Stimulated activated CD4-positive, alpha-beta T cell treated with anti-CD3 and anti-CD28 coated beads, Interleukin-4, amount 100 ng/mL, for 48 hours (primary cell): ENCODE data around the gene ARL5C.

Experiments used
- DNase-seq, 2 donors: peaks; one replicate each; pipeline ENCODE4 v3.0.0-alpha.2; 2020; ENCODE audit warnings: low read depth in 2 of 2

ARL5C gene

DNA sequence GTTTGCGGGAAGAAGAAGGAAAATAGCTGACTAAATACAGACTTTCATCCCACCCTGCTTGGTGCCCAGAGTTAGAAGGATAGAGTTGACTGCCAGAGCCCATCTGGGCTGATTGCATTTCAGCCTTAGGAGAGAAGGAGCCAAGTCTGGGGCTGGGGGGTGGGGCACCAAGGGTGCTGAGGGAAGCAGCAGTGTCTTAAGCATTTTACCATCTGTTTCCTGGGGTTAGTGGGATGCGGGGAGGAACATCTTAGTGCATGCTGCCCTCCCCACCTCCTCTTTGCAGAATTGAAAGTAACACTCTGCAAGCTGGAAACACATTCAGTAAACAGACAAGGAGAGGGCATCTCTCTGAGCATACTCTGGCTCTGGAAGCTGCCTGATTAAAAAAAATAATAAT is 1.5 kb upstream of the ARL5C start:
- no peak for DNase-seq

DNA sequence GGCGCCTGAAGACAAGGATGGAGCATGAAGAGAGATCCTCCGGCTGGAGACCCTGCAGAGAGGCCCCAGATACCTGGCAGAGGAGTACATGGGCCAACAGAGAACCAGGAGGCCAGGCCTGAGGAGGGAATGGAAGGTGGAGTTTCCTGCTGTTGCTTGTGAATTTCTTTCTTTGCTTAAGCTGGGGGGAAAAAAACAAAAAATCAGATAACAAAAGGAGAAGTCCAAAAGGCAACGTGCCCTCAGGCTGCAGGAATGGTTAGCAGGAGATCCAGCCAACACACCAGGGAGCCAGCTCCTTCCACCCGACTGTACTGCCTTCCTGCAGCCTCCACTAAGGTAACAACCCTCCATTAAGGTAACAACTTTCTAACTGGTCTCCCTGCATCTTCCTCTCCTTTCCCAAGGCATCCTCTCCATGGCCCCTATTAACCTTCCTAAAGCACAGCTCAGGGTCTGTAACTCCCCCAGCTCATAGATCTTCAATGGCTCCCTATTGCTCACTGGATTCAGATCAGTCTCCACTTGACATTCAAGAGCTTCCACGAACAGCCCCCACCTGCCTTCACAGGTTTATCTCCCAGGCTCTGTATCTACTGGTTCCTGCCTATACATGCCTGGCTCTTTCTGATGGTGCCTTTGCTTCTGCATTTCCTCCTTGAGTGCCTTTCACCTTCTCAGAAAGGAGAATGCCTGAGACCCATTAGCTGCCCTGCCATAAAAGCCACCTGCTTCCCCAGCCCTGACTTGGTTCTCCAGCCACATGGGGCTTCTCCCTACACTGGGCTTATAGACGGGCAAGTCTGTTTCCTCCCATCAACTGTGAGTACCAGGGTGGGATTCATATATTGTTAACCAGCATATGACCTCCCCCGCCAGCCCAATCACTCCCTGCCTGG is 725 bp upstream of the ARL5C start:
- no peak for DNase-seq

DNA sequence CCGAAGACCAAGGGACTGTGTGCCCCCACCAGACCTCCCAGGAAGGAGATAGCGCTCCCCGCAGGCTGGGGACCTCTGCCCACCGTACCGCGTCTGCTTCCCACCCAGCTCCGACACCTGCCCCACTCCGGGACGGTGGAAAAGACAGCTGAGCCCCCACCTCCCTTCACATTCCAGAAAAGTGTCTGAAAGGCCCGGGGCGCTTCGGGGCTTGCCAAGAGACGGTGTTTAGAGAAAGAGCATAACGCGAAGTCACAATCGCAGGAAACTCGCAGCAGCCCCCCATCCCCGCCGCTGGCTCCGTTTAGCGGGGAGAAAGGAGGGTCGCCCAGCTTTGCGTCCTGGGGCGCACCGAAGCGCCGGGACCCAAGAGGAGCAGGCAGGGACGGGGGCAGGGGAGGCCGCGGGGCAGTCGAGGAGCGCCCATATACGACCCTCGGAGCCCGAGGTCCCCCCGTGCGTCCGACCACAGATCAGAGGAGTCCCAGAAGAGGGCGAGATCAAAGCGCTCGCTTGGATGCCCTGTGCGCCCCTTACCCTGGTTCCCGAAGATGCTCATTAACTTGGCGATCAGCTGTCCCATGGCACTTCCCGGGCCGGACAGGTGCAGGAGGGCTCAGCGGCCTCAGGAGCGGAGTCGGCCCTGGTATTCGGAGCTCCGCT is 652 bp downstream of the ARL5C start:
- no peak for DNase-seq

DNA sequence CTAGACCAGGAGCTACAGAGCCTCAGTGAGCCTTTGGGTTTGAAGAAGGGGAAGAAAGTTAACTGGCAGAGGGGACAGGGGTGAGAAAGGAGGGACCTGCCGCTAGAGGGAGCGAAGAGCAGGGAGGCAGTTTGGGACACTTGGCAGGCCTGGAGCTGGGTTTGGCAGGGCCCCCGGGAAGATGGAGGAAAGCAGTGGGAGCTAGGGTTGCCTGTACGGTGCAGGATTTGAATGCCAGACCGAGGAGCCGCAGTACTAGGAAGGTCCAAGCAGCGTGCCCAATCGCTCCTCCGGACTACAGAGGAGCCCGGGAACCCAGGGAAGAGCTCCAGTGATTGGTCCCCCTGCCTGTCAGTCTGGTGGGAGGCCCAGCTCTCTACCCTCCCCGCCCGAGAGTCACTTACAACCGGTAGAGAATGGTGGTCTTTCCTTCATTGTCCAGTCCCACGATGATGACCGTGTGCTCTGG is 1.3 kb downstream of the ARL5C start:
- DNase-seq = peak; percentile 66 to 71

DNA sequence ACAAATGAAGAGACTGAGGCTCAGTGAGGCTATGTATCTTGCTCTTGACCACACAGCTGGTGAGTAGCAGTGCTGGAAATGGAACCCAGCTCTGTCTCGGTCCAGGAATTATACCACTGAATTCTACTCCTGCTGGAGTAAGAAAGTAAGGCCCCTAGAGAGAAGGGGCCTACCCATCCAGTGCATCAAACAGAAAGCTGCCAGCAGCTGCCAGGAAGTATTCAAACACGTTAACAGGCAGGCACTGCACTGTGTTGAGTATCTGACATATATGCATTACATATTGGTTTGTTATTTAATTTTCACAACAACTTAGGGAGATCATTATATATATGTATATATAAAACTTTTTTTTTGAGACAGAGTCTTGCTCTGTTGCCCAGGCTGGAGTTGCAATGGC is 4.0 kb downstream of the ARL5C start:
- no peak for DNase-seq

DNA sequence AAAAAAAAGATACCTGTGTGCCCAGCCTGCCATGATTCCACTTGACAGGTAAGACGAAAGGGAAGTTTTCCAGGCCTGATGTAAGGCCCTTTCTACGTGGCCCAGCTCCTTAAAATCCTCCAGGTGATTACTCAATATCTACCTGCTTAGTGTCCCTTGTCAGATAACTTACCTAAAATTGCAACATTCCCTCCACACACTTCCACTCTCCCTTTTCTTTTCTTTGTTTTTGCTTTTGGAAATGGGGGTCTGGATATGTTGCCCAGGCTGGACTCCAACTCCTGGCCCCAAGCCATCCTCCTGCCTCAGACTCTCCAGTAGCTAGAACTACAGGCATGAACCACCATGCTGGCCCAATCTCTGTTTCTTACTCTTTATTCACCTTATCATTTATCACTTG is 7.3 kb downstream of the ARL5C start:
- DNase-seq = no peak

DNA sequence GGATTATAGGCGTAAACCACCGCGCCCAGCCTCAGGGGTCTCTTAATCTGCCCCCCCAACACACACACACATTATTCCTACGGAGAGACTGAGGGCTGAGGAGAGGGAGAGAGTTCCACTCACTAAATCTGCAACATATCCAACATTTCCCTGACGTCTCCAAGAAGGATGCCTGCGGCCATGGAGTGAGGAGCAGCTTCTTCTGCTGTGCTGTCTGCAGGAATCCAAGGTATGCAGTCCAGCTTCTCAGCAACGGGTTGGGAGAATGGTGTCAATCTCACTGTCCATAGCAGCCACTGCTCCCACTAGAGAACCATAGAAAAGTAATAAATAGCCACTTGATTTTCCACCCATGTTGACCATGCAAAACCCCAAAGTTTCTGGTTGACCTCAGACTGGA is 9.5 kb downstream of the ARL5C start:
- DNase-seq = no peak

DNA sequence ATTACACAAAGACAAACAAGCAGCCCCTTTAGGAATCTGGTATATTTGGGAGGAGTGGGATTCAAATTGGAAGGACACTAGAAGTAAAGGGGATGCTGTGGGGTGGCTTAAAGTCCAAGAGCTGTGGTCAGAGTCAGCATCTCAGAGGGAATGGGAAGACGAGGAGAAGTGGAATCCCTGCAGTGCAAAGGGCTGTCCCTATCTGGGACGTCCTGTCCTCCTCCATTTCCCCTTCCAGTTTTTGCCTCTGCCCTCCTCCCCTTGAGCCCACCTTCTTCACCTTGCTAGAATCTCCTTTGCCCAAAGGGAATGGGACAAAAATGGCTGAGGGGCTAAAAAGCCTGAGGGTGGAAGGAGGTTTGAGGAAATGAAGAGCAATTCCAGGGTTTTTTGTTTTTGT is 10.3 kb downstream of the ARL5C start:
- no peak for DNase-seq

DNA sequence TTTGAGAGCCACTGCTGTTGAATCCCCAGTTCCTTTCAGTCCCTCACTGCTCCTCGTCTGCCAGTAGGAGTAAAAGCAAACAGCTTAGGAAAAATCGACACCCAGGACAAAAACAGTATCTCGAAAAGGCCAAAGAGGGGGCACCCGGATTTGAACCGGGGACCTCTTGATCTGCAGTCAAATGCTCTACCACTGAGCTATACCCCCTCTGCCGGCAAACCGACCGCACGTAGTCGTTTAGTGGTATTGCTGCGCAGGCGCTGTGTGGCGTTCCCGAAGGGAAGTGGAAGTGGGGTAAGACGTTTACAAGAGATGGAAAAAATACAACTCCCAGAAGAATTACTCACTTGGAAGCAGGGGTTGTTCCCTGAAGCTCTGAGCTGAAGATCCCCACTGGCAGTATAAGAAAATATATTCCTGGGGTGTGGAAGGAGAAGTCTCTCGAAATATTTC is 12.3 kb downstream of the ARL5C start:
- peak; percentile 82 to 96 for DNase-seq

DNA sequence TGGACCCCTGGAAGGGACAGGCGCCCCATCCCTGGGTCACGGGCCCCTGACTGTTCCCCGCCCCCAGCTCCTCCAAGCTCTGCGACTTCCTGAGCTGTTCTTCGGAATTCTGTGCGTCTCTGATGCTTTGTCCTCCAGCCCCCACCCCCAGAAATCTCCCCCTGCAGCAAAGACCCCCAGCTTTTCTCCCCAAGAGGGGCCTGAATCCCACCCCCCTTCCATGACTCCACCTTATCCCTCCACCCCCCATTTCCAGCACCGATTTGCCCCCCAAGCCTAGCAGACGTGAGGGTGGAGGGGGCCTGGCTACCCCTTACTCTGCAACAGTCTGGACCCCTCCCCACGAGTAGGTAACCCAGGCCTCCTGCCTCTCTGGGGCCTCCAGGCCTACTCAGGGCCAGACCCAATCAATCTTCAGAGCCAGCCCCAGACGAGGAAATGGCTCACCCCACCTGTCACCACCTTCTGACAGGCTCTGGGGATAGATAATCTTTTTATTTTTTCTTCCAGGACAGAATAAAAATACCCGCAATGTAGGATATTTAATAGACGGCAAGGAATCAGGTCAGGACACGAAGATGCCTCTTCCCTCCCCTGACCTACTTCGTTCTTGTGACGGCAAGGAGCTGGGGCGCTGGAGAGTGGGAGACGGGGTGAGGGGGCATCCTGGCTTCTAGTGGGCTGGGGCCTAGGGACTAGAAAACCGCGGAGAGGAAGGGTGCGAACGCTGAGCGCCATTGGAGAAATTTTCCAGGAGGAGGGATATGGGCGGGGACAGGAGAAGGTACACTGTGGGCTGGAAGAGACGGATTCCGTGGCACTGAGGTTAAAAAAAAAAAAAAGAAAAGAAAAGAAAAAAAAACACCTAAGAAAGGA is 13.8 kb downstream of the ARL5C start:
- no peak for DNase-seq

DNA sequence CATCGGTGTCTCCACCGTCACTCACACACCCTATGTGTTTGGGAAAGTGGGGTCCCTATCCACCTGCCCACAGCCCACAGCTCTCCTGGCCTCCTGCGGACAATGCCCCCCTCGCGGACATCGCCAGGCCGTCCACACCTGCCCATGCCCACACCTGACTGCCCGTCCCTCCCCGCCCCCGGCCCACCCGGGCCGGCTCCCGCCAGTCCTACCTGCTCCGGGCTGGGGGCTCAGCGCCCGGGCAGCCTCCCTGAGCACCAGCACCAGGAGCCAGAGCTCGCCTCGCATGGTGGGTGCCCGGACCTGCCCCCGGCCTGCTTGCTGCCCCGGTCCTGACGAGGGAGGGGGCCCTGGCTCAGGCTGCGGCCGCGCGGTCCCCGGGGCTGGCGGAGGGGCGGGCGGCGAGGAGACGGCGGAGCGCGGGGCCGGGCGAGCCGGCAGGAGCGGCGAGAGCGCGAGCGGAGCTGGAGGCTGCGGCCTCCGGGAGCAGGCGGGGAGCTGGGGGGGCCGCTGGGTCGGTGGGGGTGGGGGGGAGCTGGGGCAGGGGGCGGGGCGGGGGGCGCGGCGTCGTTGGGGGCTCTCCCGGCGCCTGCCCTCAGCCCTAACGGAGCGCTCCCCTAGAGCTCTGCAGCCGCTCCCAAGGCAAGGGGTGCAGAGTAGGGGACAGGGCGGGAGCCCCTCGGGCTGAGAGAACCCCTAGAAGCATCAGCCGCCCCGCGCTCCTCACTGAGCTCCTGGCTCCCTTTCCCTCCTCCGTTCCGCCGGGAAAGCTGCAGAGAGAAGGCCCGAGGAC is 14.6 kb downstream of the ARL5C start, which contains the start of gene PLXDC1:
TSS of gene PLXDC1 (minus strand) at position 488 of the 793 bp plus-strand sequence. CDS start at position 288, 200 bp downstream.
- DNase-seq = no peak

DNA sequence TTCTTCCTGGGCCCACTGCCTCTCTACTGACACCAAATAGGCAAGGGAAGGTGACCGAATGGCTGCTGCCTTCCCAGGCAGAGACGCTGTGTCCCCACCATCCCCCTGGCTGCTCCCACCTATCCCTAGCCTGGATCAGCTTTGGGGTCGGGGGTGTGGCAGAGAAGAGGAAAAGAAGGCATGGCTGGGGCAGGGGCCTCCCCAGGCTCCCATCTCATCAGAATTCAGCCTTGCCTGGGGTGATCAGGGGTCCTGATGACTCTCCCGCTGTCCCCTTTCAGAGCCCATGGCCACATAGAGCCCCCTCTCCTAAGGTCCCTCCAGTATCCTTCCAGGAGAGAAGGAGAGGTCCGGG is 15.2 kb downstream of the ARL5C start:
- no peak for DNase-seq

DNA sequence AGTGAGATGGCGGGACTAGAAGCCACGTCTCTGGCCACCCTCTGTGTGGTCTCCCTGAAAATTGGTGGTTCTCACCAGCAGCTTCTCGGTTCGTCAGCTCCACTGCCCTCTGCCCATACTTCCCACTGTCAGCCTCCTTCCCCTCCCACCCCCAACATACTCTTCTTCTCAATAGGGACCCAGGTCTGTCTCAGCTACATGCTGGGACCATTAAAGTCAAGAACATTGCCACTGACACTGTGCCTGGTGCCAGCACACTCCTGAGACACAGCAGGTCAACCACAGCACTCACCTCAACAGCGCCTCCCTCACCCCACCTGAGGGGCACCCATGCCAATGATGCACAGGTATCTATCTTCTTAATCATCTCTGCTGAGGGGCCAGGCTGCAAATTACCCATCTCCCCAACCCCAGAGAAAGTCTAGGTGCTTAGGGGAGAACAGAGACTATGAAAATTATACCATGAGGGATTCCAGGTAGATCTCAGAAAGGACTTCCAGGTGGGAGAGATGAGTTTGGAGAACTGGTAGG is 15.8 kb downstream of the ARL5C start:
- no peak for DNase-seq

DNA sequence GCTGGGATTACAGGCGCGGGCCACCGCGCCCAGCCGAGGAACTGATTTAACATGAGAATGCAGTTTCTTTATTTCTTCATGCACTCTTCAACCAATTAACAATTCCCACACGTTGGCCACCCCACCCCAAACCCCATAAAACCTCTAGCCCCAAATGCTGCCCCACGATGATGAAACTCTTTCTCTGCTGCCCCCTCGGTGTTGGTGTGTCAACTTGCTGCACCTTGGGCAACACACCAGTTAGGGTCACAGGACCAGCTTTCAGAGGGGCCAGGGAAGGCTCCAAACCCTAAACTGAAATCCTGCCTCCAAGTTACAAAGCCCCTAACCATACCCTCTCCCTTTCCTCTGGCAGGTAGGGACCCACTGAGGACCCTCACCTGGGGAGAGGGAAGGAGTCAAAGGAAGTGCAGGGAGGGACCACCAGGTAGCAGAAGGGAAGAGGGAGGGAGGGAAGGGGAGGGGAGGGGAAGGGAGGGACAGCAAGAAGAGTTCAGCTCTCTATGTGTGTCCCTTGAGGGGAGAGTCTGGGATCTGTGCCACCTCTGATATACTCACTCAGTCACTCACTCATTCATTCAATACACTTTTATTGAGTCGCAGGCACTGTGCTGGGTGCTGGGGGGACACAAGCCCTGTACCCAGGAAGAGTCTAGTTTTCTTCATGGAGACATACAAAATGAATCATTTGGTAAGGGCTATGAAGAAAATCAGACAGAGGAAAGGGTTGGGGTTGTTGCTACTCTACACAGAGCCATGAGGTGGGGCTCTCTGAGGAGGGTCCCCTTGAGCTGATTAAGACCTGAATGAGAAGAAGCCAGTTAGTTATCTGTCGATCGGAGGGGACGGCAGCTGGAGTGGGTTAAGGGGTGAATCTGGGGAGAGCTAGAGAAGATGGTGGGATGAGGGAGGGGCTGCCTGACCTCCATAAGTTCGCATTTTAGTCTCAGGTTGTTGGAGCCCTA is 18.5 kb downstream of the ARL5C start:
- no peak for DNase-seq

DNA sequence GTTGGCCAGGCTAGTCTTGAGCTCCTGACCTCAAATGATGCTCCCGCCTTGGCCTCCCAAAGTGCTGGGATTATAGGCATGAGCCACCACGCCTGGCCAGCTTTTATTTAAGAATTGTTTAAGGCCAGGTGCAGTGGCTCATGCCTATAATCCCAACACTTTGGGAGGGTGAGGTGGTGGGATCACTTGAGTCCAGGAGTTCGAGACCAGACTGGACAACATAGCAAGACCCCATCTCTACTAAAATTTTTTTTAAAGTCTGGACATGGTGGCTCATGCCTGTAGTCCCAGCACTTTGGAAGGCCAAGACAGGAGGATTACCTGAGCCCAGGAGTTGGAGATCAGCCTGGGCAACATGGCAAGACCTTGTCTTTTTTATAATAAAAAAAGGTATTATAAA is 19.7 kb downstream of the ARL5C start:
- no peak for DNase-seq

DNA sequence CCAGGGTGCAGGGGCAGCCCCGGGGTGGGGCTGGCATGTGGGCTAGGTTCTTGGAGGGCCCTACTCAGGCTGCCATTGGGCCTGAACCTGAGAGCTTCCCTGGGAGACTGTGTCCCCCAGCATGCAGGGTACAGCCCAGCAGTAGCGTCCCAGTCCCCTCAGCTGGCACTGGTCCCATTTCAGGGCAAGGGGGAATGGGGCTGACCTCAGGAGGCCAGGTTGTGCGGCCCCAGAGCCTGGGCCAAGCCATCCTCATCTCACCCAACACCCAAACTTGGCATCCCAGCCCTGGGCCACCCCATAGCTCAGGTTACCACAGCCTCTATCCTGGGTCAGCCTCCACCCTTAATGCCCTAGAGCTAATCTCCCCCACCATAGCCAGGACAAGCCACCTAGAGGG is 20.8 kb downstream of the ARL5C start:
- DNase-seq = no peak

DNA sequence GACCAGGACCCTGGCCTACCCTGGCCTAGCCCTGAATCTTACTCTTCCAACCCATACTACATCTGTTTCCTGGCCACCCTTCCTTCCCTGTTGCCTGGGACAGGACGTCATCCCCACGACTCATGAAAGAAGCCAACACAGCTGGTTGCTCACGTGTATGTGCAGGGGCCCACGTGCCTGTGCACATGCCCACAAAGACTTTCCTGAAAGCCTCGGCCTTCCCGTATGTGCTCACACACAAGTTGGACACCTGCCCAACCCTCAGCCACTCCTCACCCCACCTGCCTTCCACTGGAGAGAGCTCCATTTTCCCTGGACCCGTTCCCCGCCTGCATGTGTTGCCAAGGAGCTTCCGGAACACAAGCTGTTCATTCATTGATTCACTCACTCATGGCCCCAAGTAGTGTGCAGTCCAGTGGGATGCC is 21.5 kb downstream of the ARL5C start:
- no peak for DNase-seq

DNA sequence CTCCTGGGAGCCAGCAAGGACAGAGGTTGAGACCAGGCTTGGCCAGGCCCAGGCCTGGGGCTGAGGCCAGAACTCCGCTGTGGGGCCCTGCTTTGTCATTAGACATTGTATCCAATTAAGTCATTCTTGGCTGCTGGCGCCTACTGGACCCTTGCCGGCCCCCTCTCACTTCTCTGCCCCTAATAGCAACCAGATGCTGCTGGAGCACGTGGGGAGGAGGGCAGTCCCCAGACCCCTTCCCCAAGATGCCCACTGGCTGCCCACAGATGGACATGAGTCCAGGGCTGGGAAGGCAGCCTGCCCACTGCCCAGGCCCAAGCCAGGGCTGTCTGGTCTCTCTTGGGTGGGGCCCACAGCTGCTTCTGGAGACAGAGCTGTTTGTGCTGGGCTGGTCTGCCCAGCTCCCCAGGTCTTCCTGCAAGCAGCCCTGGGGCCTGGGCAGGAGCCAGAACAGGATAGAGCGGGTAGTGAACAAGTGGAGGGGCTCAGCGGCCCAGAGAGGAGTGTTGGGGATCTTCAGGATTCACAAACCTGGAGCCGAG is 22.3 kb downstream of the ARL5C start:
- no peak for DNase-seq

DNA sequence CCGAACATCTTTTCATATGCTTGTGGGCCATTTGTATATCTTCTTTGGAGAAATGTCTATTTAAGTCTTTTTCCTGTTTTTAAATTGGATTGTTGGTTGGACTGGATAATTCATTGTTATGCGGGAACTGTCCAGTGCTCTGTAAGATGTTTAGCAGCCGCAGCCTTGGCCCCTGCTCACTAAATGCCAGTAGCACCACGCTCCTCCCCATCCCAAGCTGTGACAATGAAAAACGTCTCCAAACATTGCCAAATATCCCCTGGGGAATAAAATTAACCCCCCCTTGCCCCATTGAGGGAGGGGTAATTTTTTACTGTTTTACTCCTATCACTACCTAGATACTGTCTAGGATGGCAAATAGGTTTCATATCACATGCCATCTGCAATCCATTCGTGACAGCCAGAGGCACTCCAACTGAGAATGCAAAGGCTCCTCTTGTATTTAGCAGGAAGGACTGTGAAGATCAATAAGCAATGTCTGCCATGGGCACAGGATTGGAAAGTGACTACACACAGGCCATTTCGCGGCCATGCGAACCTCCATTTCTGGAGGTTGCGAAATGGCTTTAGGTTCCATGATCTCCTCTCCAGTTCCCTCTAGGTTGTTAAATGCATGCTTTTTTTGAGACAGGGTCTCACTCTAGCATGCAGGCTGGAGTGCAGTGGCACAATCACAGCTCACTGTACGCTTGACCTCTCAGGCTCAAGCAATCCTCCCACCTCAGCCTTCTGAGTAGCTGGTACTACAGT is 23.9 kb downstream of the ARL5C start:
- DNase-seq = no peak
